H1 (cell line): Measurements from ENCODE around the gene FAAH. TPM values are rescaled to one million over a fixed set of nuclear protein-coding genes. Genes with fewer than 3 reads are reported as not detected.

ENCODE experiments used
- RXRA ChIP-seq: IDR thresholded peaks from 2 replicates; pipeline ENCODE4 v1.6.1; 2011; ENCODE audit warnings: low read depth, mild to moderate bottlenecking, low read length, moderate library complexity; ENCODE audit not compliant: insufficient read depth
- polyA plus RNA-seq, 7 experiments: library from polyadenylated mRNA; depleted of rRNA in 3 of 7; stranded (reverse) in 5 of 7; unstranded in 2 of 7; fragments of >200 nt in 5 of 7; fragments of 200-250 nt in 2 of 7; gene quantifications; 1 replicate in 5 of 7; 2 replicates in 1 of 7; 4 replicates in 1 of 7; pipeline versions ENCODE4 v1.2.1 to v1.2.3, GENCODE V29; 2011 to 2013; ENCODE audit warnings: missing spikeins in 2 of 7, mixed read lengths in 2 of 7
- total RNA-seq: library from RNA; stranded (reverse); fragmentation: NEBNext Ultra II Directional; extraction: Animal tissue kit (Norgen Biotek cat#: 25700); gene quantifications from 2 replicates; pipeline ENCODE4 v1.2.1, GENCODE V29; 2021
- TF ChIP-seq, protein P1 (sequence below): fragments of 300-600 bp; sonication (generic); IDR thresholded peaks from 2 replicates; pipeline ENCODE4 v1.7.1; 2012; ENCODE audit warnings: low read length, moderate library complexity, mild to moderate bottlenecking, inconsistent platforms; ENCODE audit not compliant: insufficient replicate concordance

The FAAH gene
- total and polyA plus RNA-seq, 2 of the 8 experiments (the other 6 are each of a cell fraction or from before 2014, with no cell fraction given), result 41.2 to 47.3 TPM

DNA sequence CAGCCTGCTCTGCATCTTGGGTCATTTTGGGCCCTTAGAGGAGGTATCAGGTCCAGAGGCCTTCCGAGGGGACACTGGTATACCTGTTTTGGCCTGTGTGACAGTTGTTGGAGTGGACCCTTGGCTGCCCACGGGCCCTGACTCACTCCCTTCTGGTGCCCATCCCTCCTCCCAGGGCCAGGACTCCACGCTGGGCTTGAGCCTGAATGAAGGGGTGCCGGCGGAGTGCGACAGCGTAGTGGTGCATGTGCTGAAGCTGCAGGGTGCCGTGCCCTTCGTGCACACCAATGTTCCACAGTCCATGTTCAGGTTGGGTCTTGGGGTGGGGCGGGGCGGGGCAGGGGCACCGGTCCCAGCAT, 11.1 kb downstream of the FAAH start (continued):
- TF ChIP-seq, protein P1, sequence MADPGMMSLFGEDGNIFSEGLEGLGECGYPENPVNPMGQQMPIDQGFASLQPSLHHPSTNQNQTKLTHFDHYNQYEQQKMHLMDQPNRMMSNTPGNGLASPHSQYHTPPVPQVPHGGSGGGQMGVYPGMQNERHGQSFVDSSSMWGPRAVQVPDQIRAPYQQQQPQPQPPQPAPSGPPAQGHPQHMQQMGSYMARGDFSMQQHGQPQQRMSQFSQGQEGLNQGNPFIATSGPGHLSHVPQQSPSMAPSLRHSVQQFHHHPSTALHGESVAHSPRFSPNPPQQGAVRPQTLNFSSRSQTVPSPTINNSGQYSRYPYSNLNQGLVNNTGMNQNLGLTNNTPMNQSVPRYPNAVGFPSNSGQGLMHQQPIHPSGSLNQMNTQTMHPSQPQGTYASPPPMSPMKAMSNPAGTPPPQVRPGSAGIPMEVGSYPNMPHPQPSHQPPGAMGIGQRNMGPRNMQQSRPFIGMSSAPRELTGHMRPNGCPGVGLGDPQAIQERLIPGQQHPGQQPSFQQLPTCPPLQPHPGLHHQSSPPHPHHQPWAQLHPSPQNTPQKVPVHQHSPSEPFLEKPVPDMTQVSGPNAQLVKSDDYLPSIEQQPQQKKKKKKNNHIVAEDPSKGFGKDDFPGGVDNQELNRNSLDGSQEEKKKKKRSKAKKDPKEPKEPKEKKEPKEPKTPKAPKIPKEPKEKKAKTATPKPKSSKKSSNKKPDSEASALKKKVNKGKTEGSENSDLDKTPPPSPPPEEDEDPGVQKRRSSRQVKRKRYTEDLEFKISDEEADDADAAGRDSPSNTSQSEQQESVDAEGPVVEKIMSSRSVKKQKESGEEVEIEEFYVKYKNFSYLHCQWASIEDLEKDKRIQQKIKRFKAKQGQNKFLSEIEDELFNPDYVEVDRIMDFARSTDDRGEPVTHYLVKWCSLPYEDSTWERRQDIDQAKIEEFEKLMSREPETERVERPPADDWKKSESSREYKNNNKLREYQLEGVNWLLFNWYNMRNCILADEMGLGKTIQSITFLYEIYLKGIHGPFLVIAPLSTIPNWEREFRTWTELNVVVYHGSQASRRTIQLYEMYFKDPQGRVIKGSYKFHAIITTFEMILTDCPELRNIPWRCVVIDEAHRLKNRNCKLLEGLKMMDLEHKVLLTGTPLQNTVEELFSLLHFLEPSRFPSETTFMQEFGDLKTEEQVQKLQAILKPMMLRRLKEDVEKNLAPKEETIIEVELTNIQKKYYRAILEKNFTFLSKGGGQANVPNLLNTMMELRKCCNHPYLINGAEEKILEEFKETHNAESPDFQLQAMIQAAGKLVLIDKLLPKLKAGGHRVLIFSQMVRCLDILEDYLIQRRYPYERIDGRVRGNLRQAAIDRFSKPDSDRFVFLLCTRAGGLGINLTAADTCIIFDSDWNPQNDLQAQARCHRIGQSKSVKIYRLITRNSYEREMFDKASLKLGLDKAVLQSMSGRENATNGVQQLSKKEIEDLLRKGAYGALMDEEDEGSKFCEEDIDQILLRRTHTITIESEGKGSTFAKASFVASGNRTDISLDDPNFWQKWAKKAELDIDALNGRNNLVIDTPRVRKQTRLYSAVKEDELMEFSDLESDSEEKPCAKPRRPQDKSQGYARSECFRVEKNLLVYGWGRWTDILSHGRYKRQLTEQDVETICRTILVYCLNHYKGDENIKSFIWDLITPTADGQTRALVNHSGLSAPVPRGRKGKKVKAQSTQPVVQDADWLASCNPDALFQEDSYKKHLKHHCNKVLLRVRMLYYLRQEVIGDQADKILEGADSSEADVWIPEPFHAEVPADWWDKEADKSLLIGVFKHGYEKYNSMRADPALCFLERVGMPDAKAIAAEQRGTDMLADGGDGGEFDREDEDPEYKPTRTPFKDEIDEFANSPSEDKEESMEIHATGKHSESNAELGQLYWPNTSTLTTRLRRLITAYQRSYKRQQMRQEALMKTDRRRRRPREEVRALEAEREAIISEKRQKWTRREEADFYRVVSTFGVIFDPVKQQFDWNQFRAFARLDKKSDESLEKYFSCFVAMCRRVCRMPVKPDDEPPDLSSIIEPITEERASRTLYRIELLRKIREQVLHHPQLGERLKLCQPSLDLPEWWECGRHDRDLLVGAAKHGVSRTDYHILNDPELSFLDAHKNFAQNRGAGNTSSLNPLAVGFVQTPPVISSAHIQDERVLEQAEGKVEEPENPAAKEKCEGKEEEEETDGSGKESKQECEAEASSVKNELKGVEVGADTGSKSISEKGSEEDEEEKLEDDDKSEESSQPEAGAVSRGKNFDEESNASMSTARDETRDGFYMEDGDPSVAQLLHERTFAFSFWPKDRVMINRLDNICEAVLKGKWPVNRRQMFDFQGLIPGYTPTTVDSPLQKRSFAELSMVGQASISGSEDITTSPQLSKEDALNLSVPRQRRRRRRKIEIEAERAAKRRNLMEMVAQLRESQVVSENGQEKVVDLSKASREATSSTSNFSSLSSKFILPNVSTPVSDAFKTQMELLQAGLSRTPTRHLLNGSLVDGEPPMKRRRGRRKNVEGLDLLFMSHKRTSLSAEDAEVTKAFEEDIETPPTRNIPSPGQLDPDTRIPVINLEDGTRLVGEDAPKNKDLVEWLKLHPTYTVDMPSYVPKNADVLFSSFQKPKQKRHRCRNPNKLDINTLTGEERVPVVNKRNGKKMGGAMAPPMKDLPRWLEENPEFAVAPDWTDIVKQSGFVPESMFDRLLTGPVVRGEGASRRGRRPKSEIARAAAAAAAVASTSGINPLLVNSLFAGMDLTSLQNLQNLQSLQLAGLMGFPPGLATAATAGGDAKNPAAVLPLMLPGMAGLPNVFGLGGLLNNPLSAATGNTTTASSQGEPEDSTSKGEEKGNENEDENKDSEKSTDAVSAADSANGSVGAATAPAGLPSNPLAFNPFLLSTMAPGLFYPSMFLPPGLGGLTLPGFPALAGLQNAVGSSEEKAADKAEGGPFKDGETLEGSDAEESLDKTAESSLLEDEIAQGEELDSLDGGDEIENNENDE, result no peak
- TF ChIP-seq RXRA, result no peak
